SU-DHL-6 (cell line): ENCODE data around the gene YIPF3.

ENCODE experiments used
- EZH2phosphoT487 ChIP-seq: fragments of 200-600 bp; sonication (generic), shearing (Covaris generic); conservative IDR thresholded peaks from 2 replicates; pipeline ENCODE4 v1.6.1; 2018; ENCODE audit warnings: mild to moderate bottlenecking, antibody characterized with exemption, low read length, moderate library complexity, mixed read lengths
- TF ChIP-seq, protein P1 (sequence below): fragments of 200-600 bp; sonication (generic); IDR thresholded peaks from one replicate; pipeline ENCODE4 v1.5.1; 2017; ENCODE audit warnings: antibody characterized with exemption, mild to moderate bottlenecking, low read length, moderate library complexity; ENCODE audit not compliant: insufficient read depth, poor library complexity, severe bottlenecking

DNA sequence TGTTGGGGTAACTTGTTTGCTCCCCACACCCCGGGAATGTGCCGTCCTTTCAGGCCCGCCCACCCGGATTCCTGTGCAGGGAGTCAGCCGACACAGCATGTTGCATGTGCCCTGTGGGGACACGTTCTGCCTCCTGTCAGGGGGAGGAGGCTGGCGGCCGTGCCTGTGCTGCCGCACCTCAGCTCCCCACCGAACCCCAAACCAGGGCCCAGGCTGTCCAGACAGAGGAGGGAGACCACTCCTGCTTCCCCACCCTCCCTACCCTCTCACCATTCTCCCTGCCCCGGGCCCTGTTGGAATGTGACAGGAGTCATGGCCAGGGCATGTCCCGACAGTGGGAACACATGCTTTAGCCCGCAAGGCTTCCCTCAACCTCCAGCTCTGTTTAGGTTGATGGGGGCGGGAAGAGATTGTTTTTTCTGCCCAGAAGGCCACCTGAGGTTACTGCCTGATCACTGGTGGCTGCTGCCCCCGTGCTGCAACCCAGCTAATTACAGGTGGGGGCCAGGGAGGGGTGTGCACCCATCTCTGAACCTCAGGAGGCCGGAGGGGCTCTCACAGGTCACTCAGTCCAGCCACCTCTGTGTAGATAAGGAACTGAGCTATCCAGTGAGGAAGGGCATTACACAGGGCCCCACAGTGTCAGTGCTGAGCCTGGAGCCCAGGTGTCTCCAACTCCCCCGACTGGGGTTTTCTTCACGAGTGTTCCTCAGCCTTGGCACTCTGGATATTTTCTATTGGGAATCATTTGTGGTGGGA, 20.2 kb downstream of the YIPF3 start:
- TF ChIP-seq, protein P1, sequence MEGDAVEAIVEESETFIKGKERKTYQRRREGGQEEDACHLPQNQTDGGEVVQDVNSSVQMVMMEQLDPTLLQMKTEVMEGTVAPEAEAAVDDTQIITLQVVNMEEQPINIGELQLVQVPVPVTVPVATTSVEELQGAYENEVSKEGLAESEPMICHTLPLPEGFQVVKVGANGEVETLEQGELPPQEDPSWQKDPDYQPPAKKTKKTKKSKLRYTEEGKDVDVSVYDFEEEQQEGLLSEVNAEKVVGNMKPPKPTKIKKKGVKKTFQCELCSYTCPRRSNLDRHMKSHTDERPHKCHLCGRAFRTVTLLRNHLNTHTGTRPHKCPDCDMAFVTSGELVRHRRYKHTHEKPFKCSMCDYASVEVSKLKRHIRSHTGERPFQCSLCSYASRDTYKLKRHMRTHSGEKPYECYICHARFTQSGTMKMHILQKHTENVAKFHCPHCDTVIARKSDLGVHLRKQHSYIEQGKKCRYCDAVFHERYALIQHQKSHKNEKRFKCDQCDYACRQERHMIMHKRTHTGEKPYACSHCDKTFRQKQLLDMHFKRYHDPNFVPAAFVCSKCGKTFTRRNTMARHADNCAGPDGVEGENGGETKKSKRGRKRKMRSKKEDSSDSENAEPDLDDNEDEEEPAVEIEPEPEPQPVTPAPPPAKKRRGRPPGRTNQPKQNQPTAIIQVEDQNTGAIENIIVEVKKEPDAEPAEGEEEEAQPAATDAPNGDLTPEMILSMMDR = peak; percentile 41
- TF ChIP-seq EZH2phosphoT487 = no peak
